ENCODE data around the gene ZNF440.
"Not testable (repeated sequence)": the region's sequence is repeated elsewhere in the genome, so short reads cannot be mapped to it uniquely, and the experiment has no call there.

DNA sequence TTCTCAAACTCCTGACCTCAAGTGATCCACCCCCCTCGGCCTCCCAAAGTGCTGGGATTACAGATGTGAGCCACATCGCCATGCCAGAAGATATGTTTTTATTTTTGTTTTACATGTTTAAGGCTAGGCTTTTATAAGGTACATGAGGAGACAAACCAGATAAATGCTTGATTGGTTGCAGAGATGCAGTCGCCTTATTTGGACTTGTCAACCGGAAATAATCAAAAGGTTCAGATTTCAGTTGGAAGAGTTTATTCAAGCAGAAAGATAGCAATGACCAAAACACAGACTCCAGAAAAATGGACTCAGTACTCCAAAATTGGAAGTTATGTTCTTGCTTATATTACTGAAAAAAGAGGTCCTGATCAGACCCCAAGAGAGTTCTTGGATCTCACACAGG lies 36.2 kb downstream of the ZNF440 start:
- TF ChIP-seq, protein P1, sequence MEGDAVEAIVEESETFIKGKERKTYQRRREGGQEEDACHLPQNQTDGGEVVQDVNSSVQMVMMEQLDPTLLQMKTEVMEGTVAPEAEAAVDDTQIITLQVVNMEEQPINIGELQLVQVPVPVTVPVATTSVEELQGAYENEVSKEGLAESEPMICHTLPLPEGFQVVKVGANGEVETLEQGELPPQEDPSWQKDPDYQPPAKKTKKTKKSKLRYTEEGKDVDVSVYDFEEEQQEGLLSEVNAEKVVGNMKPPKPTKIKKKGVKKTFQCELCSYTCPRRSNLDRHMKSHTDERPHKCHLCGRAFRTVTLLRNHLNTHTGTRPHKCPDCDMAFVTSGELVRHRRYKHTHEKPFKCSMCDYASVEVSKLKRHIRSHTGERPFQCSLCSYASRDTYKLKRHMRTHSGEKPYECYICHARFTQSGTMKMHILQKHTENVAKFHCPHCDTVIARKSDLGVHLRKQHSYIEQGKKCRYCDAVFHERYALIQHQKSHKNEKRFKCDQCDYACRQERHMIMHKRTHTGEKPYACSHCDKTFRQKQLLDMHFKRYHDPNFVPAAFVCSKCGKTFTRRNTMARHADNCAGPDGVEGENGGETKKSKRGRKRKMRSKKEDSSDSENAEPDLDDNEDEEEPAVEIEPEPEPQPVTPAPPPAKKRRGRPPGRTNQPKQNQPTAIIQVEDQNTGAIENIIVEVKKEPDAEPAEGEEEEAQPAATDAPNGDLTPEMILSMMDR (IDR thresholded peaks at IDR 0.05): not testable (repeated sequence)
- TF ChIP-seq EZH2phosphoT487, EZH2 (IDR thresholded peaks at IDR 0.05): not testable (repeated sequence)
